K562 (cell line): ENCODE data around the gene DAPK2. TPM values are rescaled to one million over a fixed set of nuclear protein-coding genes. Genes with fewer than 3 reads are reported as not detected.

Experiments
- ARID1B ChIP-seq: fragments of 450-650 bp; IDR thresholded peaks from 2 replicates; pipeline ENCODE4 v1.6.1; 2016; ENCODE audit warnings: antibody characterized with exemption, mild to moderate bottlenecking, inconsistent platforms
- BDP1 ChIP-seq: IDR thresholded peaks from 3 replicates; pipeline ENCODE4 v1.6.1; 2011; ENCODE audit not compliant: insufficient read length, insufficient read depth
- DMBX1 ChIP-seq: fragments of 250-450 bp; sonication (Bioruptor Pico); IDR thresholded peaks from 2 replicates; pipeline ENCODE4 v1.8.0; 2022; ENCODE audit warnings: inconsistent platforms, mild to moderate bottlenecking, moderate library complexity, borderline replicate concordance
- FOXK2 ChIP-seq, 2 experiments: fragments of 450-650 bp; IDR thresholded peaks in 1 of 2; conservative IDR thresholded peaks in 1 of 2; 2 replicates each; pipeline ENCODE4 v1.6.1; 2016; ENCODE audit warnings: low read depth in 2 of 2, mild to moderate bottlenecking in 1 of 2
- HLTF ChIP-seq: fragments of 450-650 bp; IDR thresholded peaks from 2 replicates; pipeline ENCODE4 v1.6.1; 2016
- KAT8 ChIP-seq: fragments of 450-650 bp; IDR thresholded peaks from 2 replicates; pipeline ENCODE4 v1.6.1; 2016; ENCODE audit warnings: low read depth, mild to moderate bottlenecking
- KLF16 ChIP-seq: IDR thresholded peaks from 2 replicates; pipeline ENCODE4 v1.6.1; 2016; ENCODE audit warnings: antibody characterized with exemption
- NCOA6 ChIP-seq: fragments of 450-650 bp; IDR thresholded peaks from 2 replicates; pipeline ENCODE4 v1.6.1; 2017; ENCODE audit warnings: mild to moderate bottlenecking
- PHF21A ChIP-seq: fragments of 450-650 bp; IDR thresholded peaks from 2 replicates; pipeline ENCODE4 v1.6.1; 2017; ENCODE audit warnings: low read depth, borderline replicate concordance
- POLR3A ChIP-seq: IDR thresholded peaks from 2 replicates; pipeline ENCODE4 v1.6.1; 2011; ENCODE audit warnings: borderline replicate concordance, mild to moderate bottlenecking, moderate library complexity; ENCODE audit not compliant: insufficient read length, insufficient read depth; ENCODE audit errors: extremely low read depth
- RAD21 ChIP-seq, 2 experiments: fragments of 250-450 bp in 1 of 2; fragments of 450-650 bp in 1 of 2; sonication (Bioruptor Pico) in 1 of 2; formaldehyde crosslinking in 1 of 2; IDR thresholded peaks in 1 of 2; conservative IDR thresholded peaks in 1 of 2; 2 replicates each; pipeline versions ENCODE4 v1.4.0 to v1.8.0; 2020 to 2022; ENCODE audit warnings: mild to moderate bottlenecking in 2 of 2, moderate library complexity in 1 of 2
- RBFOX2 ChIP-seq: fragments of 200-400 bp; formaldehyde crosslinking; IDR thresholded peaks from 2 replicates; pipeline ENCODE4 v1.6.1; 2017; ENCODE audit warnings: low read depth, mild to moderate bottlenecking, low read length, moderate library complexity
- RFX7 ChIP-seq: fragments of 250-450 bp; sonication (Bioruptor Pico); IDR thresholded peaks from 2 replicates; pipeline ENCODE4 v1.5.1; 2021; ENCODE audit warnings: mild to moderate bottlenecking
- SAFB ChIP-seq: fragments of 200-400 bp; formaldehyde crosslinking; IDR thresholded peaks from 2 replicates; pipeline ENCODE4 v1.6.1; 2017; ENCODE audit warnings: low read depth, low read length, borderline replicate concordance
- SP1 ChIP-seq: sonication (generic); formaldehyde crosslinking; IDR thresholded peaks from 2 replicates; pipeline ENCODE4 v1.8.1; 2022; ENCODE audit warnings: mild to moderate bottlenecking, missing genetic modification reagents
- ZNF146 ChIP-seq: IDR thresholded peaks from one replicate; pipeline ENCODE4 v1.6.1; 2018; ENCODE audit warnings: missing compliant biosample characterization; ENCODE audit not compliant: unreplicated experiment
- ZNF384 ChIP-seq: IDR thresholded peaks from 2 replicates; pipeline ENCODE4 v1.6.1; 2012; ENCODE audit warnings: low read depth, low read length, improper control_type of control experiment
- ZNF764 ChIP-seq: fragments of 250-450 bp; sonication (Bioruptor Pico); IDR thresholded peaks from 2 replicates; pipeline ENCODE4 v1.4.0; 2020; ENCODE audit warnings: low read depth, mild to moderate bottlenecking, moderate library complexity
- polyA plus RNA-seq, 8 experiments: library from polyadenylated mRNA; depleted of rRNA in 4 of 8; stranded (reverse) in 5 of 8; unstranded in 3 of 8; fragments of >200 nt; fragmentation: Nextera tagmentation in 2 of 8; fragmentation: Illumina TruSeq in 1 of 8; extraction: Ambion mirVana in 2 of 8; extraction: Trizol in 1 of 8; gene quantifications; 2 replicates each; pipeline versions ENCODE4 v1.2.1 to v1.2.3, GENCODE V29; 2011 to 2014; ENCODE audit warnings: inconsistent platforms in 1 of 8, missing spikeins in 1 of 8
- total RNA-seq, 7 experiments: library from RNA; depleted of rRNA in 6 of 7; stranded (reverse); fragments of >200 nt in 6 of 7; fragmentation: Illumina TruSeq in 2 of 7; extraction: Trizol in 2 of 7; gene quantifications; 2 replicates each; pipeline versions ENCODE4 v1.2.1 to v1.2.3, GENCODE V29; 2011 to 2021; ENCODE audit warnings: low replicate concordance in 1 of 7
- TF ChIP-seq, protein P1 (sequence below): fragments of 450-650 bp; IDR thresholded peaks from 2 replicates; pipeline ENCODE4 v1.7.0; 2016; ENCODE audit warnings: borderline replicate concordance
- TF ChIP-seq, protein P2 (sequence below): sonication (generic); formaldehyde crosslinking; IDR thresholded peaks from 2 replicates; pipeline ENCODE4 v1.8.1; 2023; ENCODE audit warnings: mild to moderate bottlenecking, missing genetic modification reagents
- TF ChIP-seq, protein P3 (sequence below): fragments of 250-450 bp; sonication (Bioruptor Pico); IDR thresholded peaks from 2 replicates; pipeline ENCODE4 v1.5.0; 2020; ENCODE audit warnings: mild to moderate bottlenecking
- TF ChIP-seq, protein P4 (sequence below): fragments of 450-650 bp; formaldehyde crosslinking; IDR thresholded peaks from 2 replicates; pipeline ENCODE4 v1.4.0; 2020; ENCODE audit warnings: mild to moderate bottlenecking, moderate library complexity

Gene DAPK2
- total and polyA plus RNA-seq, 9 of the 15 experiments (the other 6 are each of a cell fraction or from before 2014, with no cell fraction given), result 0.14 to 5.2 (median 2.2) TPM

DNA sequence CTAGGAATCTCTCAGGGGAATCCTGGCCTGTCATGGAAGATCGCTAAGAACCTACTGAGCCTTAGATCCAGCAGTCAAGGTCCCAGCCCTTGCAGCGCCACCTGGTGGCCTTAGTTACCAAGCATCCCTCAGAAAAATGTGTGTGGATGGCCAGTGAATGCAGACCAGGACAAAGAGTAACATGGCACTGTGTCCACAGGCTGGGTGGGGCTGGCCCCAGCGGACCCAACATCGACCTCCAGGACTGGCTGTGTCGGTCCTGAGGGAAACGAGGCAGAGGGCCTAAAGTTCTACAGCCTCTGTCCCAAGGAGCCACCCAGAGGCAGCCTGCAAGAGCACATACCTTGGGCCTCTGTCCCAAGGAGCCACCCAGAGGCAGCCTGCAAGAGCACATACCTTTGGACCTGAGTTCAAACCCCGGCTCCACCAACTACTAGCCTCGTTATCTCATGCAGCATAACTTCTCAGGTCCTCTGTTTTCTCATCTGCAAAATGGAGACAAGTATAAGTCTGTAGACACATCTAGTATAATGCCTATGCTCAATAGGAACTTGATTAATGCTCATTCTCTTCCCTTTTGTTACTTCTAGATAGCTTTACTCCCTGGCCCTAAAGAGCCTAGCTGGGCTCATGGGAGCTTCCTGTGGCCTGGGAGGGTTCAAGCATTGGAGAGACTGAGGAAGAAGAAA is 155.1 kb downstream of the DAPK2 start (continued):
- TF ChIP-seq, protein P1, sequence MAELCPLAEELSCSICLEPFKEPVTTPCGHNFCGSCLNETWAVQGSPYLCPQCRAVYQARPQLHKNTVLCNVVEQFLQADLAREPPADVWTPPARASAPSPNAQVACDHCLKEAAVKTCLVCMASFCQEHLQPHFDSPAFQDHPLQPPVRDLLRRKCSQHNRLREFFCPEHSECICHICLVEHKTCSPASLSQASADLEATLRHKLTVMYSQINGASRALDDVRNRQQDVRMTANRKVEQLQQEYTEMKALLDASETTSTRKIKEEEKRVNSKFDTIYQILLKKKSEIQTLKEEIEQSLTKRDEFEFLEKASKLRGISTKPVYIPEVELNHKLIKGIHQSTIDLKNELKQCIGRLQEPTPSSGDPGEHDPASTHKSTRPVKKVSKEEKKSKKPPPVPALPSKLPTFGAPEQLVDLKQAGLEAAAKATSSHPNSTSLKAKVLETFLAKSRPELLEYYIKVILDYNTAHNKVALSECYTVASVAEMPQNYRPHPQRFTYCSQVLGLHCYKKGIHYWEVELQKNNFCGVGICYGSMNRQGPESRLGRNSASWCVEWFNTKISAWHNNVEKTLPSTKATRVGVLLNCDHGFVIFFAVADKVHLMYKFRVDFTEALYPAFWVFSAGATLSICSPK, result no peak
- TF ChIP-seq RBFOX2, result peak; percentile 29; the same call in 1 of the 2 replicates
- TF ChIP-seq DMBX1 (CRISPR knock-in tag), result no peak; the same call in 1 of the 2 replicates
- TF ChIP-seq NCOA6, result no peak
- peak in 1 of 2 experiments; percentile 56; a peak in 1 of 4 replicates for TF ChIP-seq FOXK2 (conservative IDR thresholded peaks at IDR 0.05 in 1 of 2, IDR thresholded peaks at IDR 0.05 in 1 of 2; ENCODE audit: low read depth in 2 of 2)
- 0 out of 2 replicates have a peak, but pooled peaks have one; percentile 20 for TF ChIP-seq ZNF764 (CRISPR knock-in tag)
- 0 out of 2 replicates have a peak, but pooled peaks have one; percentile 39 for TF ChIP-seq ARID1B
- peak; percentile 67; the same call in 1 of the 2 replicates for TF ChIP-seq ZNF384
- TF ChIP-seq HLTF, result 0 out of 2 replicates have a peak, but pooled peaks have one; percentile 53
- no peak for TF ChIP-seq BDP1
- 0 out of 2 replicates have a peak, but pooled peaks have one; percentile 24 for TF ChIP-seq PHF21A
- TF ChIP-seq SP1 (CRISPR knock-in tag), result peak; percentile 33; the same call in 1 of the 2 replicates
- no peak for TF ChIP-seq KAT8
- TF ChIP-seq, protein P2, sequence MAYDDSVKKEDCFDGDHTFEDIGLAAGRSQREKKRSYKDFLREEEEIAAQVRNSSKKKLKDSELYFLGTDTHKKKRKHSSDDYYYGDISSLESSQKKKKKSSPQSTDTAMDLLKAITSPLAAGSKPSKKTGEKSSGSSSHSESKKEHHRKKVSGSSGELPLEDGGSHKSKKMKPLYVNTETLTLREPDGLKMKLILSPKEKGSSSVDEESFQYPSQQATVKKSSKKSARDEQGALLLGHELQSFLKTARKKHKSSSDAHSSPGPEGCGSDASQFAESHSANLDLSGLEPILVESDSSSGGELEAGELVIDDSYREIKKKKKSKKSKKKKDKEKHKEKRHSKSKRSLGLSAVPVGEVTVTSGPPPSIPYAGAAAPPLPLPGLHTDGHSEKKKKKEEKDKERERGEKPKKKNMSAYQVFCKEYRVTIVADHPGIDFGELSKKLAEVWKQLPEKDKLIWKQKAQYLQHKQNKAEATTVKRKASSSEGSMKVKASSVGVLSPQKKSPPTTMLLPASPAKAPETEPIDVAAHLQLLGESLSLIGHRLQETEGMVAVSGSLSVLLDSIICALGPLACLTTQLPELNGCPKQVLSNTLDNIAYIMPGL (CRISPR knock-in tag), result no peak
- no peak for TF ChIP-seq RFX7 (CRISPR knock-in tag)
- TF ChIP-seq, protein P3, sequence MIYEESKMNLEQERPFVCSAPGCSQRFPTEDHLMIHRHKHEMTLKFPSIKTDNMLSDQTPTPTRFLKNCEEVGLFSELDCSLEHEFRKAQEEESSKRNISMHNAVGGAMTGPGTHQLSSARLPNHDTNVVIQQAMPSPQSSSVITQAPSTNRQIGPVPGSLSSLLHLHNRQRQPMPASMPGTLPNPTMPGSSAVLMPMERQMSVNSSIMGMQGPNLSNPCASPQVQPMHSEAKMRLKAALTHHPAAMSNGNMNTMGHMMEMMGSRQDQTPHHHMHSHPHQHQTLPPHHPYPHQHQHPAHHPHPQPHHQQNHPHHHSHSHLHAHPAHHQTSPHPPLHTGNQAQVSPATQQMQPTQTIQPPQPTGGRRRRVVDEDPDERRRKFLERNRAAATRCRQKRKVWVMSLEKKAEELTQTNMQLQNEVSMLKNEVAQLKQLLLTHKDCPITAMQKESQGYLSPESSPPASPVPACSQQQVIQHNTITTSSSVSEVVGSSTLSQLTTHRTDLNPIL, result no peak
- TF ChIP-seq KLF16, result peak; percentile 40; the same call in 1 of the 2 replicates
- TF ChIP-seq, protein P4, sequence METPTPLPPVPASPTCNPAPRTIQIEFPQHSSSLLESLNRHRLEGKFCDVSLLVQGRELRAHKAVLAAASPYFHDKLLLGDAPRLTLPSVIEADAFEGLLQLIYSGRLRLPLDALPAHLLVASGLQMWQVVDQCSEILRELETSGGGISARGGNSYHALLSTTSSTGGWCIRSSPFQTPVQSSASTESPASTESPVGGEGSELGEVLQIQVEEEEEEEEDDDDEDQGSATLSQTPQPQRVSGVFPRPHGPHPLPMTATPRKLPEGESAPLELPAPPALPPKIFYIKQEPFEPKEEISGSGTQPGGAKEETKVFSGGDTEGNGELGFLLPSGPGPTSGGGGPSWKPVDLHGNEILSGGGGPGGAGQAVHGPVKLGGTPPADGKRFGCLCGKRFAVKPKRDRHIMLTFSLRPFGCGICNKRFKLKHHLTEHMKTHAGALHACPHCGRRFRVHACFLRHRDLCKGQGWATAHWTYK (CRISPR knock-in tag), result no peak
- no peak for TF ChIP-seq ZNF146 (CRISPR knock-in tag)
- no peak for TF ChIP-seq POLR3A
- no peak for TF ChIP-seq SAFB
- peak; percentile 87 to 93 for TF ChIP-seq RAD21 (CRISPR knock-in tag; conservative IDR thresholded peaks at IDR 0.05 in 1 of 2, IDR thresholded peaks at IDR 0.05 in 1 of 2)
